Measurements from ENCODE around the gene LDLRAP1.
A peak's percentile ranks its signal among the peaks of the same experiment; 100 is the strongest.

The LDLRAP1 gene

GRCh38 chr1:25550155-25550506 lies 6.7 kb downstream of the LDLRAP1 start:
- TF ChIP-seq CTCF (IDR thresholded peaks at IDR 0.05; ENCODE audit: low read depth, low read length): no peak
- no peak overlapping the region for H3K4me3 ChIP-seq (replicated peaks in 1 of 2; ENCODE audit: low read depth in 2 of 2, low read length in 2 of 2)
- DNase-seq (ENCODE audit: low read depth in 2 of 2): peak; percentile 65 to 68

GRCh38 chr1:25550683-25551310 lies 7.4 kb downstream of the LDLRAP1 start:
- TF ChIP-seq CTCF (IDR thresholded peaks at IDR 0.05; ENCODE audit: low read depth, low read length): no peak
- H3K4me3 ChIP-seq (replicated peaks in 1 of 2; ENCODE audit: low read depth in 2 of 2, low read length in 2 of 2): no peak overlapping the region
- DNase-seq (ENCODE audit: low read depth in 2 of 2): peak; percentile 51 to 83

GRCh38 chr1:25553749-25554429 lies 10.5 kb downstream of the LDLRAP1 start:
- no peak for DNase-seq (ENCODE audit: low read depth in 2 of 2)
- H3K4me3 ChIP-seq (replicated peaks in 1 of 2; ENCODE audit: low read depth in 2 of 2, low read length in 2 of 2): no peak overlapping the region
- no peak for TF ChIP-seq CTCF (IDR thresholded peaks at IDR 0.05; ENCODE audit: low read depth, low read length)

- TF ChIP-seq CTCF (IDR thresholded peaks at IDR 0.05; ENCODE audit: low read depth, low read length): no peak
- no peak overlapping the region for H3K4me3 ChIP-seq (replicated peaks in 1 of 2; ENCODE audit: low read depth in 2 of 2, low read length in 2 of 2)
- no peak for DNase-seq (ENCODE audit: low read depth in 2 of 2)
These were observed 11.0 kb downstream of the LDLRAP1 start for GRCh38 chr1:25554430-25554780.

- DNase-seq (ENCODE audit: low read depth in 2 of 2): peak in 1 of 2 donors; percentile 47
- no peak overlapping the region for H3K4me3 ChIP-seq (replicated peaks in 1 of 2; ENCODE audit: low read depth in 2 of 2, low read length in 2 of 2)
- TF ChIP-seq CTCF (IDR thresholded peaks at IDR 0.05; ENCODE audit: low read depth, low read length): no peak
These were observed 11.7 kb downstream of the LDLRAP1 start for GRCh38 chr1:25554886-25555752.

- H3K4me3 ChIP-seq (replicated peaks in 1 of 2; ENCODE audit: low read depth in 2 of 2, low read length in 2 of 2): no peak overlapping the region
- no peak for DNase-seq (ENCODE audit: low read depth in 2 of 2)
- TF ChIP-seq CTCF (IDR thresholded peaks at IDR 0.05; ENCODE audit: low read depth, low read length): no peak
These were observed 12.3 kb downstream of the LDLRAP1 start for GRCh38 chr1:25555753-25556092.

Data from cardiac fibroblast (primary cell).